Vagina (tissue), 2 donors: ENCODE measurements around the gene FGGY.

Experiments
- CTCF ChIP-seq, 3 experiments: fragments of 450-650 bp in 2 of 3; fragments of 200-600 bp in 1 of 3; sonication (generic) in 1 of 3; IDR thresholded peaks; one replicate each; pipeline ENCODE4 v1.5.1; 2017 to 2019; ENCODE audit warnings: antibody characterized with exemption in 3 of 3, mild to moderate bottlenecking in 2 of 3, moderate library complexity in 2 of 3
- POLR2A ChIP-seq, 2 donors: fragments of 450-650 bp; IDR thresholded peaks; one replicate each; pipeline ENCODE4 v1.6.1; 2017; ENCODE audit warnings: antibody characterized with exemption in 2 of 2, mild to moderate bottlenecking in 2 of 2, moderate library complexity in 2 of 2

DNA sequence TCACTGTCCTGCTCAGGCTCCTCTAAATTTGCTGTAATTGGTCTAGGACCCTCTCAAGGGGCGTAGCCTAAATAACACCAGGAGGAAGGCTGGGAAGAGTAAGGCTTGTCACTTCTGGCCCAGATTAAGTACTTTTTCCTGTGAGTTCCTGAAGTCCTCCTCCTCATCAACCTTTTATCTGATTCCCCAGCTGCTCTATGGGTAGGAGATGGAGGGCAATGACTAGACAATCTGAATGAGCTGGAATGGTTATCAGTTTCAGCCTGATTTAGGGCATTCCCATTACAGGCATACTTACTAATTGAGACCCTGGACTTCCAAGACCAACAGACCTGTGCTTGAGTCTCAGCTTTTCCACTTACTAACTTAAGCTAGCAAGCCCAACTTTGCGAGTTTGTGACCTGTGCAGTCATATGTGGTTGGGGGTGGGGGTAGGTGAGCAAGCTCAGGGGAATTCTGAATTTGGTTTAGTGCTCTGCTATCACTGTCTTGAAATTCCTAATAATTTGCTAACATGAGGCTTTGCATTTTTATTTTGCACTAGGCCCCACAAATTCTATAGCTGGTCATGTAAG lies 18.0 kb upstream of the FGGY start:
- TF ChIP-seq CTCF (IDR thresholded peaks at IDR 0.05), result no peak
- no peak for TF ChIP-seq POLR2A (IDR thresholded peaks at IDR 0.05)
